Immature natural killer cell (primary cell): Measurements from ENCODE around the gene SHC2. TPM values are rescaled to one million over a fixed set of nuclear protein-coding genes. Genes with fewer than 3 reads are reported as not detected.
"Not testable (repeated sequence)": the region's sequence is repeated elsewhere in the genome, so short reads cannot be mapped to it uniquely, and the experiment has no call there.

Experiments used
- DNase-seq, 3 donors: peaks; one replicate each; pipeline ENCODE4 v3.0.0; 2022; ENCODE audit warnings: mixed read lengths in 1 of 3
- H3K27ac Mint-ChIP-seq, 6 donors: one replicate each; pipeline ENCODE4 v1.8.0; 2020; ENCODE audit warnings: mixed read lengths in 6 of 6, mild to moderate bottlenecking in 5 of 6, inconsistent platforms in 4 of 6, moderate library complexity in 3 of 6
- H3K27me3 Mint-ChIP-seq, 3 donors: one replicate each; pipeline ENCODE4 v1.8.0; 2020 to 2021; ENCODE audit warnings: low read depth in 3 of 3, mild to moderate bottlenecking in 3 of 3, mixed read lengths in 3 of 3, moderate library complexity in 3 of 3, inconsistent platforms in 1 of 3
- H3K36me3 Mint-ChIP-seq, 3 donors: one replicate each; pipeline ENCODE4 v1.8.0; 2020; ENCODE audit warnings: mixed read lengths in 3 of 3, inconsistent platforms in 2 of 3, mild to moderate bottlenecking in 2 of 3
- H3K4me1 Mint-ChIP-seq, 2 donors: one replicate each; pipeline ENCODE4 v1.8.0; 2020; ENCODE audit warnings: inconsistent platforms in 2 of 2, mild to moderate bottlenecking in 2 of 2, mixed read lengths in 2 of 2, moderate library complexity in 1 of 2
- H3K4me3 Mint-ChIP-seq, 5 donors: one replicate each; pipeline ENCODE4 v1.8.0; 2020; ENCODE audit warnings: mild to moderate bottlenecking in 5 of 5, mixed read lengths in 5 of 5, inconsistent platforms in 3 of 5, moderate library complexity in 3 of 5
- H3K9me3 Mint-ChIP-seq, 6 donors: one replicate each; pipeline ENCODE4 v1.8.0; 2020; ENCODE audit warnings: mild to moderate bottlenecking in 6 of 6, mixed read lengths in 6 of 6, inconsistent platforms in 4 of 6, moderate library complexity in 3 of 6
- polyA plus RNA-seq, 3 donors: library from polyadenylated mRNA; unstranded; fragments of 300-500 nt; fragmentation: Illumina TruSeq; gene quantifications; one replicate each; pipeline ENCODE4 v1.2.3, GENCODE V29; 2021

The SHC2 gene
- polyA plus RNA-seq, 3 donors from 2014 or later = not detected

DNA sequence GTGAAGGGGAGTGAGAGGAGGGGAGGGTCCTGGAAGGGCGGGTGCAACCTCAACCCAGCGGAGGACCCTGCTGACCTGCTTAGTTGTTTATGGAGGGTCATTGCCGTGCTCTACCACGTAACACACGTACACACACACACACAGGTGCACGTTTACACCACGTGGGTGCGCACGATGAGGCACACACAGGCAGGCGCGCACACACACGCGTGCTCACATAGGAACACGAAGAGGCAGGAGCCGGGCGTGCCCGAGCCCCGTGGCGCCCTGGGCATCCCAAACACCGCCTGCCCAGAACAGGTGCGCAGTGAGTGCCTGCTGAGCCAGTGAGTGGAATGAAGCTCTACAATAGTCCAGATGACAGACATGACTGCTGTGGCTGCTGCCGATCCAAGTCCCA lies 24.2 kb upstream of the SHC2 start:
- H3K4me3 Mint-ChIP-seq = no peak overlapping the region
- no peak for DNase-seq

DNA sequence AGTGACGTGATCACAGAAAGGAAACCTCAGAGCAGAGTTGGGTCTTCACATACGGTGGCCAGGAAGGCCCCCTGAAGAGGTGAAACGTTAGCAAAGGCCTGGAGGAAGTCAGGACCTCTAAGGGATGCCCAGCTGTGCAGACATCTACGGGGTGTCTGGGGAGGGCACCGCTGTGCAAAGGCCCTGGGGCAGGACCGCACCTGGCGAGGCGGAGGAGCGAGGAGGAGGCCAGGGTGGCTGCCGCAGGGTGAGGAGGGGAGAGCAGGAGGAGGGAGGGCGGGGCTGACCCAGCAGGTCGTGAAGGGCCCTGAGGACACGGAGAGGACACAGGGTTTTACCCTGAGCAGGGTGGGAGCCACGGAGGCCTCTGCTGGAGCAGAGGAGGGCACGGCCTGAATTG lies 23.7 kb upstream of the SHC2 start:
- H3K9me3 Mint-ChIP-seq = peaks cover 0 to 6% (median 4%) of the 10 kb centered on the region in 6 donors
- H3K4me1 Mint-ChIP-seq = peaks cover 13% of the 10 kb centered on the region in 2 donors
- DNase-seq = no peak
- no peak overlapping the region for H3K27ac Mint-ChIP-seq
- no peaks in the 10 kb centered on the region for H3K36me3 Mint-ChIP-seq
- peaks cover 13 to 25% (median 24%) of the 10 kb centered on the region in 3 donors for H3K27me3 Mint-ChIP-seq
- no peak overlapping the region for H3K4me3 Mint-ChIP-seq

More for the DNA sequence above, 24.2 kb upstream of the SHC2 start:
- Mint-ChIP-seq H3K9me3 (peaks cover 0 to 6% (median 4%) of the 10 kb centered on the region in 6 donors), H3K4me1 (peaks cover 8 to 13% of the 10 kb centered on the region in 2 donors), H3K27ac (no peak overlapping the region), H3K36me3 (no peaks in the 10 kb centered on the region), H3K27me3 (peaks cover 10 to 21% (median 18%) of the 10 kb centered on the region in 3 donors)

DNA sequence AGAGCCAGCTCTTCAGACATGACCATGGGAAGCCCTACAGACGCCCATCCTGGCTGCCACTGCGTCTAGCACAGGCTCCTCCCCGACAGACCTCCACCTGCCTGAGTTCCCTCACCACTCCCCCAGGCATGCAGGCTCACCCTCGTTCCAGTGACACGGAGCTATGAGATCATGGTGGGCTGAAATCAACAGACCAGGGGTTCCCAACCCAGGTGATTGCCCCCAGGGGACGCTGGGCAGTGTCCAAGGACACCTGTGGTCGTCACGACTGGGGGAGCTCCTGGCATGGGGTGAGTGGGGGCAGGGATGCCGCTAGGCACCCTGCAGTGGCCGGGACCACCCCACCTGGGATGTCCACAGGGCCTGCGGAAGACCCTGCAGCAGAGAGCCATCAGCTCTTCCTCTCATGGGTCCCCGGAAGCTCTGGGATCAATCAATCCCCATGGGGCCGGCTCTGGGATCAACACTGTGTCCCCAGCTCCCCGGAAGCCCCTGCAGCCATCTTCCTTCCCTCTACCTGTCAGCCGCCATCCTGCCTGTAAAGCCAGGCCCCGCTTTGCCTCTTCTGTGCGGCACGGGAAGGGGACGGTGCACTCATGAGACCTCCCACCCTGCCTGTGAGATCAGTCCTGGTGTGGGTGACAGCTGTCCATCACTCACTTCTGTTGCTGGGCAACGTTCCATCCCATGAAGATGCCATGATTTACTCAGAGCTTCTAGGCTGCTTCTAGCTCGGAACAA lies 22.7 kb upstream of the SHC2 start:
- H3K27me3 Mint-ChIP-seq = peaks cover 16 to 27% (median 25%) of the 10 kb centered on the region in 3 donors
- peaks cover 13% of the 10 kb centered on the region in 2 donors for H3K4me1 Mint-ChIP-seq
- no peak overlapping the region for H3K27ac Mint-ChIP-seq
- H3K4me3 Mint-ChIP-seq = no peak overlapping the region
- H3K36me3 Mint-ChIP-seq = no peaks in the 10 kb centered on the region
- no peak for DNase-seq
- H3K9me3 Mint-ChIP-seq = peaks cover 0 to 6% (median 4%) of the 10 kb centered on the region in 6 donors

DNA sequence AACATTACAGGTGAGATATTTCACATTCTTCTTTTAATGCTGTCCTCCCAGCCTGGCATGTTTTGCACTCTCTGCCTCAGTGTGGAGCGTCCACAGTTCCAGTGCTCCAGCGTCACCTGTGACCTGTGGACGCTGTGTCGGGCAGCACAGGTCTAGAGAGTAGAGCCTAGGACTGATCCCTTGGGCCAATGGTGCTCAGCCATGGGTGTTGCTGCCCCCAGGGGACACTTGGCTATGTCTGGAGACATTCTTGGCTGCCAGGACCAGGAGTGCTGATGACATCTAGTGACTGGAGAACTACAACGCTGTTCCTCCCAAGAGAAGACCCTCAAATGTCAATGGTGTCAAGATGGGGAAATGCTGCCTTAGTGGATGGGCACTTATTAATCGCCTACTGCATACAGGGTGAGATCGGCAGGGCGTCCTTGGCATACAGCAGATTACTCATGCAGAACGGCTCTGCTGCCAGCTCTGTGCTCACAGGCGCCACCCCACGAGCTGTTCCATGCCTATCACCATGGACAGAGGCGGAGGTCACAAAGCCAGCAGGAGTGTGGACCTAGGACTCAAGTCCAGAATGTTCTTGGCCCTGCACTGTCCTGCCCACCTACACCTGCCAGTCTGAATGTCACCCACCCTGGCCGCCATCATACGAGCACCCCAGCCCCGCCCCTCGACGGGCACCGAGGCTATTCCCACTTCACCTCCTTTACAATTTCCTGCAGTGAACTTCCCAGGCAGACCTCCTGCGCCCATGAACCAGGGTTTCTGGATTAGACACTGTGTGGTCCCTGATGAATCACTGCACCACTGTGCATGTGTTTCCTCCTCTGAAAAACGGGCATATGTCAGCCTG lies 21.6 kb upstream of the SHC2 start:
- Mint-ChIP-seq H3K27me3 (peaks cover 18 to 27% (median 21%) of the 10 kb centered on the region in 3 donors), H3K4me3 (no peak overlapping the region), H3K36me3 (no peaks in the 10 kb centered on the region), H3K4me1 (peaks cover 8 to 13% of the 10 kb centered on the region in 2 donors), H3K27ac (no peak overlapping the region), H3K9me3 (peaks cover 0 to 6% (median 4%) of the 10 kb centered on the region in 6 donors)
- DNase-seq = no peak

DNA sequence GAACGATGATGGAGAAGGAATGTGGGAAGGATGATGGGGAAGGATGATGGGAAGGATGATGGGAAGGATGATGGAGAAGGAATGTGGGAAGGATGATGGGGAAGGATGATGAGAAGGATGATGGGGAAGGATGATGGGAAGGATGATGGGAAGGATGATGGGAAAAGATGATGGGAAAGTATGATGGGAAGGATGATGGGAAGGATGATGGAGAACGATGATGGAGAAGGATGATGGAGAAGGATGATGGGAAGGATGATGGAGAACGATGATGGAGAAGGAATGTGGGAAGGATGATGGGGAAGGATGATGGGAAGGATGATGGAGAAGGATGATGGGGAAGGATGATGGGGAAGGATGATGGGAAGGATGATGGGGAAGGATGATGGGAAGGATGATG lies 20.3 kb upstream of the SHC2 start:
- peaks cover 8 to 13% of the 10 kb centered on the region in 2 donors for H3K4me1 Mint-ChIP-seq
- peaks cover 20 to 27% (median 21%) of the 10 kb centered on the region in 3 donors for H3K27me3 Mint-ChIP-seq
- peak overlapping the region in 5 of 6 donors; percentile 17 to 91 (median 76) for H3K27ac Mint-ChIP-seq
- H3K9me3 Mint-ChIP-seq, H3K36me3 Mint-ChIP-seq, DNase-seq: not testable (repeated sequence)
- peak overlapping the region in 2 of 5 donors; percentile 36 to 46 for H3K4me3 Mint-ChIP-seq

DNA sequence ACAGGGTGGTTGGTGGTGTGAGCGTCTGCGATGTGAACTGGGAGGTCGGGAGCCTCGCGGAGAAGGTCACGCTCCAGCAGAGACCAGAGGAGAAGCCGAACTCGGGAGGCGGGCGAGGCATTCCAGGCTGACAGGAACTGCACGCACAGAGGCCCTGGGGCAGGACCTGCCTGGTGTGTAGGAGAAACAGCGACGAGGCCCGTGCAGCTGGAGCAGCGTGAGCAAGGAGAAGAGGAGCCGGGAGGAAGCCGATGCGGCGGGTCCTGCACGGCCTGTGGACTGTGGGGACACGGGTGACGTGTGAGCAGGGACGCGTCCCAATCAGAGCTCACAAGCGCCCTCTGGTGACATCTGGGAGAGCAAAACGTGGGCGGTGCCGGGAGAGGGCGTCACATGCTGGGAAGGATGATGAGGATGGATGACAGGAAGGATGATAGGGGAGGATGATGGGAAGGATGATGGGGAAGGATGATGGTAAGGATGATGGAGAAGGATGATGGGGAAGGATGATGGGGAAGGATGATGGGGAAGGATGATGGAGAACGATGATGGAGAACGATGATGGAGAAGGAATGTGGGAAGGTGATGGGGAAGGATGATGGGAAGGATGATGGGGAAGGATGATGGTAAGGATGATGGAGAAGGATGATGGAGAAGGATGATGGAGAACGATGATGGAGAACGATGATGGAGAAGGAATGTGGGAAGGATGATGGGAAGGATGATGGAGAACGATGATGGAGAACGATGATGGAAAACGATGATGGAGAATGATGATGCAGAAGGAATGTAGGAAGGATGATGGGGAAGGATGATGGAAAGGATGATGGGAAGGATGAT lies 19.4 kb upstream of the SHC2 start:
- Mint-ChIP-seq H3K9me3 (peaks cover 0 to 6% (median 4%) of the 10 kb centered on the region in 6 donors), H3K27ac (peak overlapping the region; percentile 37 to 91 (median 73)), H3K4me3 (peak overlapping the region in 4 of 5 donors; percentile 30 to 59 (median 45)), H3K27me3 (peaks cover 20 to 27% (median 21%) of the 10 kb centered on the region in 3 donors), H3K36me3 (no peaks in the 10 kb centered on the region), H3K4me1 (peaks cover 8 to 13% of the 10 kb centered on the region in 2 donors)
- DNase-seq = peak; percentile 25 to 37 (median 28)

DNA sequence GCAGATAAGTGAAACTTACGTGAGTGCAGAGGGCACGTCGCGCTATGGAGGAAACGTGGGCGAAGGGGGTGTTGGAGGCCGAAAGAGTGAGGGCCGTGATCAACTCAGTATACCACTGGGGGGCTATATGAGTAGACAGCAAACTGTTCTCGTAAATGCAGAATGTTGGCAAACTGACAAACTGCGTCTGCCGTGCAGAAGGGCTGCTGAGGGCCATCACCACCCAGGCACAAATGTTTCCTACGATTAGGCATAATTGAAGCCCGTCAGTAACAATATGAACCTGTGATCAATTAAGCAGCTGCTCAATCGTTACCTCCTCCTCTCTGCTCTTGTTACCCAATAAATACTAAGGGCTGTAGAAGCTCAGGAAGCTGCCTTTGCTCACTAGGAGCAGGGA lies 18.1 kb upstream of the SHC2 start:
- H3K4me3 Mint-ChIP-seq = no peak overlapping the region
- H3K4me1 Mint-ChIP-seq = peaks cover 8 to 13% of the 10 kb centered on the region in 2 donors
- H3K36me3 Mint-ChIP-seq = no peaks in the 10 kb centered on the region
- H3K27ac Mint-ChIP-seq = no peak overlapping the region
- DNase-seq = no peak
- H3K27me3 Mint-ChIP-seq = peaks cover 20 to 27% (median 21%) of the 10 kb centered on the region in 3 donors
- peaks cover 0 to 6% (median 4%) of the 10 kb centered on the region in 6 donors for H3K9me3 Mint-ChIP-seq

DNA sequence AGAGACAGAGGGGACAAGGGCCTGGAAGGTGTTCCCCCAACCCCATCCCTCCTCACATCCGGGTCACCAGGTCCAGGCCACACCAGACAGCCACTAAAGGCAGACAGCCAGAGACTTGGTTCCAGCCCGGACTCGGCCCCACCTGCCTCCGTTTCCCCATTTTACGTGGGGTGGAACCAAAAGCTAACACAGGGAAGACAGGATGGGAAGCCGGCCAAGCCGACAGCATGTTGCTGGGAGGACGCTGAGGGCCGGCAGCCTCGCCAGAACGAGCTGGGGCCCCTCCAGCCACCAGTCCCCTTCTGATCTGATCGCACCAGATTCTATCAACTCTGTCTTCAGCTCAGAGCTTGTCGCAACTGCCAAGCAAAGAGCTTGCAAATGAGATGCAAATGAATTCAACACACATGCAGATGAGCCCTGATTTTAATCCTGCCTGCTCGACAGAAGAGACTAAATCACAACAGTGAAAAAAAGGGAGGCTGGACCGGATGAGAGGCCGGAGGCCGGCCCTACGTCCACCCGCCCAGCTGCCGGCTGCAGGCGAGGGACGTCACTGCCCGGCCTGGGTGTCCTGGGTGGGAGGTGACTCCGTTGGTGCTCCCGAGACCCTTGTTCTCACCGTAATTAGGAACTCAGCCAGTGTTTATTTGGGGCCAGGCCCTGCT lies 17.5 kb upstream of the SHC2 start:
- Mint-ChIP-seq H3K4me3 (no peak overlapping the region), H3K27ac (no peak overlapping the region), H3K36me3 (no peaks in the 10 kb centered on the region), H3K9me3 (peaks cover 0 to 6% (median 4%) of the 10 kb centered on the region in 6 donors), H3K4me1 (peaks cover 8 to 13% of the 10 kb centered on the region in 2 donors), H3K27me3 (peaks cover 20 to 27% (median 21%) of the 10 kb centered on the region in 3 donors)
- no peak for DNase-seq

DNA sequence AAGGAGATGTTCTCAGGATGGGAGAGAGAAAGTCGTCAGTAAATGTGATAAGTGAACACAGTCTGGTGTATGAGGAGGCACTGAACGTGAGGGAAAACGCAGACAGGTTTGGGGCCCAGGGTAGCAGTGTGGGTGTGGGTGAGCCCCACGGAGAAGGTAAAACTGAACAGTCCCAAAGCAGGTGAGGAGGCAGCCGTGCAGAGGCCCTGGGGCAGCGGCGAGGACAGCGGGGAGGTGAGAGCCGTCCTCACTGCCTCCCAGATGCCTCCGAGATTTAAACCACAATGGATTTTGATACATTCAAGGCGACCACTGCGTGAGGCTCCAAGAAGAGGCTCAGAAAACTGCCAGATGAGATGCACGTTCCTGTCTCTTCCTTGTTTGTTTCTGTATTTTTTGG lies 14.5 kb upstream of the SHC2 start:
- Mint-ChIP-seq H3K27ac (no peak overlapping the region), H3K9me3 (peaks cover 0 to 3% (median under 1%) of the 10 kb centered on the region in 6 donors), H3K27me3 (peaks cover 10 to 13% (median 12%) of the 10 kb centered on the region in 3 donors), H3K4me1 (peaks cover 5 to 8% of the 10 kb centered on the region in 2 donors), H3K4me3 (no peak overlapping the region), H3K36me3 (no peaks in the 10 kb centered on the region)
- no peak for DNase-seq

DNA sequence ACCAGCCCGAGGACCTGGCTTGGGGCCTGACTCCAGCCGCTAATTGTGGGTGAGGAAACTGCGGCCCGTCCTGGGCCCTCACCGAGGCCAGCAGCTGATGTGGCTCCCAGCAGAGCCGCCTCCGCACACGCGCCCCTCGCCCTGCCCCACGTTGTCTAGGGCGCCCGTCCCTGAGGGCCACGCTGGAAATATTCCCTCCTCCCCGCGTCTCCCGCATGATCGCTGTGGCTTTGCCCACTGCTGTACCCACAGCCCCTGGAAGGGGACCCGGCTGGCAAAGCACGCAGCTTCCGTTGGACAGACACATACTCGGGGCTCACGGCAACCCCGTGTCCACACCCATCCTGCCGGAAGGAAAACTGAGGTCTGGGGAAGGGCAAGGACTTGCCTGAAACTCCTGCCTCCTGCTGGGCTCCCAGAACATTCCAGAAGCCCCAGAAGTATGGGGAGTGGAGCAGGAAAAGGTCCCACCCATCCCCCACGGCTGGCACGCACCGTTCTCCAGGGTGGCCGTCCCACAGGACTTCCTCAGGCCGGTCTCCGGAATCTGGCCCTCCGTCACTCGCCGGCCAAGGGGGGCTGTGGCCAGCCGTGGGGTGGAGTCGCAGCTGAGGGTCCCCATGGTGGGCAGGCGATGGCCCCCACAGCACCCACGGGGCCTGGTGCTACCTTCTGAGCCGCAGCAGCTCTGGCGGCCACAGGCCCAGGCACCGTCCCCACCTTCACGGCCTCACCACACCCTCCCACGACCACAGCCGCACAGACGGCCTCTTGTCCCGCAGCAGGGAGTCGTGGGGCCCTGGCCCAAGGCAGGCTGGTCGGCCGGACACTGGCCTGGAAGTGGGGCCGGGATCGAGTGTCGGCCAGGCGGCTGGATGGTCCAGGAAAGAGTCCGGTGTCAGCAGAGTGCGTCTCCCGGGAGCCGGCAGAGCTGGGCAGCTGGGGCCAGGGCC lies 13.6 kb upstream of the SHC2 start:
- H3K27ac Mint-ChIP-seq = no peak overlapping the region
- no peak overlapping the region for H3K4me3 Mint-ChIP-seq
- no peaks in the 10 kb centered on the region for H3K9me3 Mint-ChIP-seq
- H3K4me1 Mint-ChIP-seq = no peaks in the 10 kb centered on the region
- no peak for DNase-seq
- H3K36me3 Mint-ChIP-seq = no peaks in the 10 kb centered on the region
- peaks cover 3 to 7% (median 3%) of the 10 kb centered on the region in 3 donors for H3K27me3 Mint-ChIP-seq

DNA sequence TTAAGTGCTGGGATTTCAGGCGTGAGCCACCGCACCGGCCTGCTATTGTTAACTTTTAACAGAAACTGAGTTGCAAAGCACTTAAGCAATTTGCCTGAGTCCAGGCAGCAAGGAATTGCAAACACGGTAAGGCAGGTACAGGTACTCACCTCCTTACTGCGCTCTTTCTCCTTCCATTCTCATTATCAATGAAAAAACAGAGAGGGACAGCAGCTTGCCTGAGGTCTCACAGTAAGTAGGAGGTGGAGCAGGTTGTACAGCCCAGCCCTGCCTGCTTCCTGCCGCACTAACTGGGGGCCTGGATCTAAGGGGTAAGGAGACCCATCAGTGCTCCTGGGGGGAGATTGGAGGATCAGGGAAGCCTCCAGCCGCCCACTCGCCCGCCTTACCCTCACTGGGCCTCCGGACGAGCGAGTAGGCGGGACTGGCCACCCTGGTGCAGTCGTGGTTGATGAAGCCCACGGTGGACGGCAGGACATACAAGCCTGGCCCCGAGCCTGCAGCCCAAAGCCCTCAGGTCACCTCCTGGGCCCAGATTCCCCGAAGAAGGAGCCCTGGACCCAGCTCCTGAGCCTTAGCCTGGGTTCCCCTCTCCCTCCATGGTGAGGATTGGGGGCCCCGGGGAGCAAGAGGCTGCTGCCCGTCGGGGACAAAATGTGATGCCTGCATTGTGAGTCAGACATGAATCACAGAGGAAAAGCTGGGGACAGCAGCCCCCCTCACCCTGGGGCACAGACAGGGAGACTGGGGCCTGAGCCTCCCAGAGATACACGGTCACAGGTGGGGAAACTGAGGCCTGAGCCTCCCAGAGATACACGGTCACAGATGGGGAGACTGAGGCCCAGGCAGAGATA lies 11.4 kb upstream of the SHC2 start:
- H3K4me3 Mint-ChIP-seq = no peak overlapping the region
- no peaks in the 10 kb centered on the region for H3K9me3 Mint-ChIP-seq
- H3K4me1 Mint-ChIP-seq = no peaks in the 10 kb centered on the region
- no peak for DNase-seq
- H3K36me3 Mint-ChIP-seq = no peaks in the 10 kb centered on the region
- peaks cover 0 to 2% (median 0%) of the 10 kb centered on the region in 3 donors for H3K27me3 Mint-ChIP-seq
- H3K27ac Mint-ChIP-seq = no peak overlapping the region
